C4-2B (cell line): ENCODE measurements around the gene ZRANB2.

Experiments used
- H3K27ac ChIP-seq: fragments of 450-650 bp; 2 replicates; pipeline ENCODE4 v1.5.1; 2017
- ZFX ChIP-seq: fragments of 450-650 bp; IDR thresholded peaks from 2 replicates; pipeline ENCODE4 v1.6.1; 2017
- TF ChIP-seq, protein P1 (sequence below): fragments of 450-650 bp; conservative IDR thresholded peaks from 2 replicates; pipeline ENCODE4 v1.5.1; 2017; ENCODE audit warnings: mild to moderate bottlenecking

ZRANB2 gene

DNA sequence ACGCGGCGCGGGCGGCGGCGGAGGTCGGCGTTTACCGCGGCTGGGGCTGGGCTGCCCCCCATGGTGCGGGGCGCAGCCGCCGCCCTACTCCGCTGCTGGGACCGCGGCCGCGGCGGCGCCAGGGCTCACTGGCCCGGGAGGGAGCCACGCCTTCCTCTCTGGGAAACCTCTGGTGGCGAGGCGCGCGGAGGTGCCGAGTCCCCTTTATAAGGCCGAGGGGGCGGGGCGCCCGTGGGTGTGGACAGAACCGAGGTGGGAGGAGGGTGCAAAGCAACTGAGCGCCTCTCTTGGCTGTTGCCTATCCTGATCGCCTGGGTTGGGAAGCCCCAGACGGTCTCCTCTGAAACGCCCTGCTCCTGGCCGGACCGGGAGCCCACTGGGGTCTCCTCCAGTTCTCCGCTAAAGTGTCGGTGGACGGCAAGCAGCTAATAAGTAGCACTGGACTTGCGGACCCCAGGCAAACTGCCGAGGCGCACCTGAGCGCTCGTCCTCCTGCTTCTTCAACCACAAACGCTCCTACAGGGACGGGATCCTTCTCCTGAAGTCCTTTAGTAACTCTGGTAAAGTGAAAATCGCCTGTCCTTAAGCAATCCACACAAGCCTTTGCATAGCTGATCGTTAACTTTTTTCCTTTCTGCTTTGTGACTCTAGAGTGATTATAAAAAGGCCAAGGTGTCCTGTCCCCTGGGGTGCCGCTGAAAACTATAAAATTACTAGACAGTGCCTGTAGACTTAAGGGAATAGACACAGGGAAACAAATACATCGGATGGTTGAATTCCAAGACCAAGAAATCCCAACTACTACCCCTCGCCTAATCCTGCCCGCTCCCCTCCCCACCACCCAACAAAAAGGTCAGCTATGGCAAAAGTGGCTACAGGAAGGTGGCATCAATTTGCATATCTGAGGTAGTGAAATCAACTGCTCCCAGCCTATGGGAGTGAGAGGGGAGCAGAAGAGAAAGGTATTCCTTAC is 32.9 kb downstream of the ZRANB2 start, which contains the start of gene PTGER3:
TSS of gene PTGER3 (minus strand) at position 182 of the 973 bp plus-strand sequence. CDS start 239 bp downstream, outside the sequence.
- TF ChIP-seq, protein P1, sequence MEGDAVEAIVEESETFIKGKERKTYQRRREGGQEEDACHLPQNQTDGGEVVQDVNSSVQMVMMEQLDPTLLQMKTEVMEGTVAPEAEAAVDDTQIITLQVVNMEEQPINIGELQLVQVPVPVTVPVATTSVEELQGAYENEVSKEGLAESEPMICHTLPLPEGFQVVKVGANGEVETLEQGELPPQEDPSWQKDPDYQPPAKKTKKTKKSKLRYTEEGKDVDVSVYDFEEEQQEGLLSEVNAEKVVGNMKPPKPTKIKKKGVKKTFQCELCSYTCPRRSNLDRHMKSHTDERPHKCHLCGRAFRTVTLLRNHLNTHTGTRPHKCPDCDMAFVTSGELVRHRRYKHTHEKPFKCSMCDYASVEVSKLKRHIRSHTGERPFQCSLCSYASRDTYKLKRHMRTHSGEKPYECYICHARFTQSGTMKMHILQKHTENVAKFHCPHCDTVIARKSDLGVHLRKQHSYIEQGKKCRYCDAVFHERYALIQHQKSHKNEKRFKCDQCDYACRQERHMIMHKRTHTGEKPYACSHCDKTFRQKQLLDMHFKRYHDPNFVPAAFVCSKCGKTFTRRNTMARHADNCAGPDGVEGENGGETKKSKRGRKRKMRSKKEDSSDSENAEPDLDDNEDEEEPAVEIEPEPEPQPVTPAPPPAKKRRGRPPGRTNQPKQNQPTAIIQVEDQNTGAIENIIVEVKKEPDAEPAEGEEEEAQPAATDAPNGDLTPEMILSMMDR, result no peak
- H3K27ac ChIP-seq, result no peak within 1 kb of the TSS

- H3K27ac ChIP-seq, result no peak overlapping the region
- no peak for TF ChIP-seq ZFX
- TF ChIP-seq, protein P1, result no peak
Observed at GRCh38 chr1:71046891-71047634, 33.8 kb downstream of the ZRANB2 start.

DNA sequence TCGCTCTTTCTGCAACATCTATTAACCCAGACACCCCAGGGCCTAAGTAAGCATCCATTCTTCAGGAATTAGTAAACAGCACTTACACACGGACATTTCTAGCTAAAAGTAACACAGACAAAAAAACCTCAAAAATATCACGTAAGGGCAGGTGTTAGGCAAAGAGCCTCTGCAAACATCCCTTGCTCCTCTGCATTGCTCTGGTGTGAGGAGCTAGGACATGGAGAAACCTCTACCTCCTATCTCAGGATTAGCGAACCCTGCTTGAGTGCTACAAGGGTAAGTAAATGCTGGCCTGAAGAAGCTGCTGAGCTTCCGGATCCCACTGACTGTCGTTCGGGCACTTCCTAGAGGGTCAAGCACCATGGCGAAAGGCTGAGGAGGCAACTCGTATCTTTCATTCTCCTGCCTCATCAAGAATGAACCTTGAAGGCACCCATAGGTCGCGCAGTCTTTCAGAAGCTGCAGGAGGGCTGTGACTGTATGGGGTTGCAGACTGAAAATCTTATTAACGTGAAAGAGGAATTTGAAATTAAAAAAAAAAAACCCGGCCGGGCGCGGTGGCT is 35.3 kb downstream of the ZRANB2 start:
- H3K27ac ChIP-seq, result no peak overlapping the region
- TF ChIP-seq, protein P1, result no peak
- no peak for TF ChIP-seq ZFX

GRCh38 chr1:71044833-71045232 is 36.0 kb downstream of the ZRANB2 start:
- no peak overlapping the region for H3K27ac ChIP-seq

DNA sequence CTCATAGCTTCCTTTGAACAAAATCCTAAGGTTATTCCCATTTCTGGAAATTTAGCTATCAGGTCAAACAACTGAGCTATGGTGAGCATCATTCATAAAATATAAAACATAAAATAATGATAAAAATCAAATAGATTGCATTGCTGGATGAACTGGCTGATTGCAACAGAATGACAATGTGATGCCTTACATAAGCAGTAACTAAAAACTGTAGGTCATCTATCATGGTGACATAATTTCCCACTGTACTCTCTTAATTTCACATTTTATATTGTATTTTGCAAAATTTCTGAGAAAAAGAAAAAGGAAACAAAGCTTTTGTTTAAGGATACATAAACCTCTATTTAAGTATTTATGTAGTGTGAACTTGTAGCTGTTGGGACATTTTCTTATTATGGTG is 37.8 kb downstream of the ZRANB2 start:
- no peak overlapping the region for H3K27ac ChIP-seq
- TF ChIP-seq, protein P1, result no peak
- TF ChIP-seq ZFX, result no peak

More at GRCh38 chr1:71044833-71045232, 36.0 kb downstream of the ZRANB2 start:
- no peak for TF ChIP-seq ZFX
- TF ChIP-seq, protein P1, result no peak

GRCh38 chr1:71041806-71042205 is 39.0 kb downstream of the ZRANB2 start:
- no peak for TF ChIP-seq ZFX
- TF ChIP-seq, protein P1, result no peak

More at GRCh38 chr1:71041806-71042205, 39.0 kb downstream of the ZRANB2 start:
- H3K27ac ChIP-seq, result no peak overlapping the region
